NK-92 (cell line): ENCODE results near the gene ZNF792.
"Not testable (repeated sequence)": the region's sequence is repeated elsewhere in the genome, so short reads cannot be mapped to it uniquely, and the experiment has no call there.

ENCODE experiments used
- DNase-seq: peaks from one replicate; lab custom pipeline; 2025; ENCODE audit not compliant: unreplicated experiment; lab: John Stamatoyannopoulos, UW

ZNF792 gene

DNA sequence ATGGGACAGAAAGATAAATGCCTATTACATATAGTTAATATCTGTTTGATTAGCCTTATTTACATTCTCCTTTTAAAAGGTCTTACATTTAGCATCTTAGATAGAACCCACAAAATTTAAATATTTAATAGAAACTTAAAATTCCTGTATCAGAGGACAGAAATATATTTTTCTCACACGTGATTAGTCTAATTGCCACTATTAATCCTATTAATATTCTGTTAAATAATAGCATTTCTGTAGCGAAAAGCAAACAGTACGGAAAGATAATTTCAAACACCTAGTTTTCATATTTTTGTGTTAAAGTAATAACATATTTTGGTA, 37.7 kb downstream of the ZNF792 start:
- DNase-seq = no peak

DNA sequence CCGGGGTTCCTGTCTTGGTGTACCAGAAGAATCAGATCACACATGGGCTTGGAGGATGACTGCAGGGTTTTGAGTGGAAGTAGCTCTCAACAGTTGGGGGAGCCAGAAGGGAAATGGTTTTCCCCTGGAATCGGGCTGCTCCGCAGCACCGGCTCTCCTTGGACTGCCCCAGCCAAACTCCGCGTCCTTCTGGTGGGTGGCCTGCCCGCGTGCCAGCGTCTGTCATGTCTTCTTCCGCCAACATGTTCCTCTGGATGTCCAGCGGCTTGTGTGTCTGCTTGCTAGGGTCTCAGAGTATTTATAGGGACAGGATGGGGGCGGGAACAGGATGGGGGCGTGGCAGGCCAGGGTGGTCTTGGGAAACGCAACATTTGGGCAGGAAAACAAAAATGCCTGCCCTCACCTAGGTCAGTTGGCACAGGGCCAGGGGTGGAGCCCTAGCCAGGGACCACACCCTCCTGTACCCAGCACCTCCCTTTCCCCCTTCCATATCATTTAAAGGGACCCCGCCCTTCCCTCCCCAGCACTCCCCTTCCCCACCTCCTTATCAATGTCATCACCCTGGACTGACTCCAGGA, 38.7 kb downstream of the ZNF792 start:
- DNase-seq = no peak

DNA sequence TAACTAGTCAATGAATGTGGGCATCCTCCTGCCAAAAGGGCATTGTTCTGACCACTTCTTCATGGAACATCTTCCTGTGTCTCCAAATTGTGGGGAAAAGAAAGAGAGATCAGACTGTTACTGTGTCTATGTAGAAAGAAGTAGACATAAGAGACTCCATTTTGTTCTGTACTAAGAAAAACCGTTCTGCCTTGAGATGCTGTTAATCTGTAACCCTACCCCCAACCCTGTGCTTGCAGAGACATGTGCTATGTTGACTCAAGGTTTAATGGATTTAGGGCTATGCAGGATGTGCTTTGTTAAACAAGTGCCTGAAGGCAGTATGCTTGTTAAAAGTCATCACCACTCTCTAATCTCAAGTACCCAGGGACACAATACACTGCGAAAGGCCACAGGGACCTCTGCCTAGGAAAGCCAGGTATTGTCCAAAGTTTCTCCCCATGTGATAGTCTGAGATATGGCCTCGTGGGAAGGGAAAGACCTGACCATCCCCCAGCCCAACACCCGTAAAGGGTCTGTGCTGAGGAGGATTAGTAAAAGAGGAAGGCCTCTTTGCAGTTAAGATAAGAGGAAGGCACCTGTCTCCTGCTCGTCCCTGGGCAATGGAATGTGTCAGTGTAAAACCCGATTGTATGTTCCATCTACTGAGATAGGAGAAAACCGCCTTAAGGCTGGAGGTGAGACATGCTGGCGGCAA, 43.8 kb downstream of the ZNF792 start:
- not testable (repeated sequence) for DNase-seq

DNA sequence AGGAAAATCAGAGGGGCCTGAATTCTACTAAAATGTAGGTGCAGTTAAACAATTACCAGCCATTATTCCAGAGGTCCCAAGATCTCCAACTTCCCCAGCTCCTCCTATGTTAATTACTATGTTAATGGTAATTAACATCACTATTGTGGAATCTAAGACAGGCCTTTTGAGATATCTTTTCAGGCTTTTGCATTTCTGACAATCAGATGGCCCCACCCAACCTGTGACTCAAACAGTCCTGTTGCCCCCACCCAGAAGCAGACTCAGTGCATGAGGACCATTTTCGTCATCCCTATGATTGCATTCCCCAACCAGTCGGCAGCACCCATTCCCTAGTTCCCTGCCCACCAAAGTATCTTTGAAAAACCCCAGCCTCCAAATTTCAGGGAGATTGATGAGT, 45.8 kb downstream of the ZNF792 start:
- DNase-seq = no peak

DNA sequence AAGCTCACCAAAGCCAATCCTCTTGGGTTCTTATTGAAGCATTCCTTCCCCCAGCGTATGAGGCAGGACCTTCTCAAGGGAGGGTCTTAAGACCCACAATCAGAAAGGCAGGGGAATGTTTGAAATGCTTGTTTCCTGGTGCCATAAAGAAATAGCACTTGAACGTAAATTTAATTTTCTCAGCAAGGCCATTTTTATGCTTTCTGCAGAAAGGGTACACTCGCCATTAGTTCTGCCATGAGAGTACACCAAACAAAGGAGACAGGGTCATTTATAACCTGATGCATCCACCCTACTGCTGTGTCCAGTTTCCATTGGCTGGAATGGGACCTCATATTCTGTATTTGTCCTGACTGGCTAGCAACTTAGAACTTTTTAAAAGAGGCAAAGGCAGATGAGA, 46.9 kb downstream of the ZNF792 start:
- DNase-seq = not testable (repeated sequence)

DNA sequence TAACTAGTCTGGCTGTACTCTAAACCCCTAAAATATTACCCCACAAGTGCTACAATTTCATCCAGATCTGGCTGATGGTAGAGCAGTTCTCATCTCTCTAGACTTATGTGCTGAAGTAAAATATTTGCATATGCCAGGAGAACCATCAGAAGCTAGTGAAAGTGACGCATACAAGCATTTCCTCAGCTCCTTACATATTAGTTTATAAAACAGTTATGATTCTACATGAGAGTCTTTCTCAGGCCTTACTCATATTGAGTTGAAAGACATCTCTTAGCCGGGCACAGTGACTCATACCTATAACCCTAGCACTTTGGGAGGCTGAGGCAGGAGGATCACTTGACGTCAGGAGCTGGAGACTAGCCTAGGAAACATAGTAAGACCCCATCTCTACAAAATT, 53.3 kb downstream of the ZNF792 start:
- DNase-seq = no peak
